Esophagus squamous epithelium (tissue), 5 donors: ENCODE measurements around the gene ARIH2. TPM values are rescaled to one million over a fixed set of nuclear protein-coding genes. Genes with fewer than 3 reads are reported as not detected.

ENCODE experiments used
- DNase-seq: peaks from one replicate; lab custom pipeline; 2025; lab: John Stamatoyannopoulos, UW
- H3K27ac ChIP-seq, 4 donors: fragments of 200-600 bp; sonication (generic); one replicate each; pipeline ENCODE4 v1.5.1; 2016 to 2019; ENCODE audit warnings: mild to moderate bottlenecking in 1 of 4
- H3K27me3 ChIP-seq, 4 donors: fragments of 200-600 bp; sonication (generic); 1 replicate in 3 of 4; 2 replicates in 1 of 4; pipeline versions ENCODE4 v1.5.1 to v1.6.0; 2017 to 2021; ENCODE audit warnings: antibody characterized with exemption in 1 of 4
- H3K36me3 ChIP-seq, 3 donors: fragments of 200-600 bp; sonication (generic); one replicate each; pipeline ENCODE4 v1.5.1; 2016 to 2019
- H3K4me1 ChIP-seq, 3 donors: fragments of 200-600 bp; sonication (generic); one replicate each; pipeline ENCODE4 v1.5.1; 2017 to 2019
- H3K4me3 ChIP-seq, 4 donors: fragments of 200-600 bp; sonication (generic); 1 replicate in 3 of 4; 2 replicates in 1 of 4; pipeline ENCODE4 v1.5.1; 2016 to 2019; ENCODE audit warnings: mild to moderate bottlenecking in 2 of 4, moderate library complexity in 1 of 4
- H3K9me3 ChIP-seq, 3 donors: fragments of 200-600 bp; sonication (generic); one replicate each; pipeline ENCODE4 v1.5.1; 2016 to 2019
- CTCF ChIP-seq, 6 experiments: fragments of 450-650 bp in 4 of 6; fragments of 200-600 bp in 2 of 6; sonication (generic) in 2 of 6; IDR thresholded peaks; one replicate each; pipeline ENCODE4 v1.5.1; 2016 to 2019; ENCODE audit warnings: antibody characterized with exemption in 6 of 6, mild to moderate bottlenecking in 4 of 6, moderate library complexity in 4 of 6
- POLR2A ChIP-seq, 4 donors: fragments of 450-650 bp; IDR thresholded peaks; one replicate each; pipeline ENCODE4 v1.6.1; 2017; ENCODE audit warnings: antibody characterized with exemption in 4 of 4, mild to moderate bottlenecking in 4 of 4, moderate library complexity in 3 of 4
- WGBS, 2 donors: methylation state at CpG; one replicate each; pipeline ENCODE4 v1.1.5; 2018; 5-methylcytosine and 5-hydroxymethylcytosine counted together
- intact Hi-C: fragments of 100-400 bp; cut with DNase I; formaldehyde crosslinking; loops from one replicate; pipeline ENCODE4 v1.15.0; 2022
- total RNA-seq, 4 donors: library from RNA; depleted of rRNA; stranded (reverse); fragments of >200 nt; gene quantifications; one replicate each; pipeline ENCODE4 v1.1.0, GENCODE V29; 2016
- donor health status: DM: yes; HTN: yes; CAD: no.

Gene ARIH2
- total RNA-seq, 4 donors from 2014 or later: 54.0 to 74.2 (median 71.3) TPM

DNA sequence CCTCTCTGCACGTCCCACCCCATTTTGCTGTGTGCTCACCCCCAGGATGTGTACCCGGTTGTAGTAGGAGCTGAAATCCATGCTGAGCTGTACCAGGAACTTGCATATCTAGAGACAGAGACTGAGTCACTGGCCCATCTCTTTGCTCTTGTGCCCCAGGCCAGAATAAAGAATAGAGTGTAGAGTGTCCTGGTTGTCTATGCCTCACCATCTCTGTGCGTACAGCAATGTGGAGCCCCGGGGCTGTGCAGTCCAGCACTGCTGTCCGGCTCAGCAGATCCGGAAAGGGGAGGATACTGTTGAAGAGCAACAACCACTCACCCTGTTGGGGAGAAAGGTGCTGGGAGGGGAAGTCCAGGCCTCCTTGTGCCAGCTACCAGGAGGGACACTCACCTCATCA is 97.1 kb downstream of the ARIH2 start:
- intact Hi-C loops: no loop called here
- Histone ChIP-seq H3K4me1 (peaks cover 26 to 68% (median 36%) of the 10 kb centered on the region in 3 donors), H3K4me3 (no peak overlapping the region), H3K9me3 (no peaks in the 10 kb centered on the region), H3K36me3 (peaks cover 11 to 59% (median 23%) of the 10 kb centered on the region in 3 donors), H3K27ac (no peak overlapping the region), H3K27me3 (no peaks in the 10 kb centered on the region)
- no peak for DNase-seq
- WGBS, 2 donors: 73 to 80% methylated on average over 1 to 6 of the region's 6 CpGs
- TF ChIP-seq CTCF (IDR thresholded peaks at IDR 0.05): no peak
- no peak for TF ChIP-seq POLR2A (IDR thresholded peaks at IDR 0.05)

GRCh38 chr3:49016414-49017228 is 98.0 kb downstream of the ARIH2 start:
- WGBS, 2 donors: 83 to 86% methylated on average over 2 to 6 of the region's 6 CpGs

DNA sequence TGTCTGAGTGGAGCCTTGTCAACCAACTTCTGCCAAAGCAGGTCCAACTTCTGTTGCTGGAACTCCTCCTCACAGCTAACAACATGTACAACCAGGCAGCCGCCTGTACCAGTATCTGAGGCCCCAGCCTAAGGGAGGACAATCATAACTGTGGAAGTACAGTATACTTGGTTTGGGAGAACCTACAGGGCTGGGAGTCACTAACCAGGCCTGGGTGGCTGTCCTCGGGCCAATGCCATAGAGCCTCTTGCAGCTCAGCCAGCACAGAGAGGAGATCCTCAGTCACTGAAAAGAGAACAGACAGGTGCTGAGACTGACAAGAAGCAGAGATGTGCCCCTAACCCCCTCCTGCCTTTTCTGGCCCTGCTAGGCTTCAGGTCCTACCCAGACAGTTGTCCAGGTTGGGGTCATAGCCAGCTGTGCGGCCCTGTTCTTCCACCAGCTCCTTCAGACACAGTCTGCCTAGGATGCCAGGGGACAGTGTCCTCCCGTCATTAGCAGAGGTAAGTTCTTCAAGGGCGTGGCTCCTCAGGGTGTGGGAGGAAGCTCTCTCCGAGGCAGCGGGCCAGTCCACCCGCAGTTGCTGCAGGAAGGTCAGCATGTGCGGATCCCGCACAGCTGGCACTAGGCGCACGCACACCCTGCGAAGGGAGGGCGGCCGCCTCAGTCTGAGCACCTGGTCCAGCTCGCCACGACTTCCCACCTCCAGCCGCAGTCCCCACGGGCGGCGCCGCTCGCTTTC is 98.8 kb downstream of the ARIH2 start:
- intact Hi-C loops: no loop called here
- peaks cover 27 to 59% (median 32%) of the 10 kb centered on the region in 3 donors for H3K4me1 ChIP-seq
- 14 to 65% methylated on average over 2 of the region's 23 CpGs for WGBS, 2 donors
- H3K4me3 ChIP-seq: peak overlapping the region; percentile 71 to 94 (median 86)
- peak overlapping the region; percentile 87 to 100 (median 90) for H3K27ac ChIP-seq
- H3K9me3 ChIP-seq: no peaks in the 10 kb centered on the region
- DNase-seq: no peak
- H3K27me3 ChIP-seq: no peaks in the 10 kb centered on the region
- no peak for TF ChIP-seq CTCF (IDR thresholded peaks at IDR 0.05)
- peak in 1 of 4 donors; percentile 4 for TF ChIP-seq POLR2A (IDR thresholded peaks at IDR 0.05)
- peaks cover 11 to 44% (median 23%) of the 10 kb centered on the region in 3 donors for H3K36me3 ChIP-seq

More at GRCh38 chr3:49016414-49017228, 98.0 kb downstream of the ARIH2 start:
- no peak overlapping the region for H3K4me3 ChIP-seq
- H3K27me3 ChIP-seq: no peaks in the 10 kb centered on the region
- DNase-seq: no peak
- peaks cover 11 to 52% (median 23%) of the 10 kb centered on the region in 3 donors for H3K36me3 ChIP-seq
- H3K4me1 ChIP-seq: peaks cover 26 to 65% (median 36%) of the 10 kb centered on the region in 3 donors
- H3K27ac ChIP-seq: peak overlapping the region in 1 of 4 donors; percentile 100
- no peaks in the 10 kb centered on the region for H3K9me3 ChIP-seq
- intact Hi-C loops: no loop called here
- TF ChIP-seq POLR2A (IDR thresholded peaks at IDR 0.05): no peak

GRCh38 chr3:49017971-49018706 is 99.5 kb downstream of the ARIH2 start, which contains the start of gene DALRD3:
TSS of gene DALRD3 (minus strand) at chr3:49018580. CDS start at chr3:49018564, 16 bp downstream.
- H3K4me3 ChIP-seq: peak within 1 kb of the TSS; percentile 71 to 94 (median 86)
- peaks cover 11 to 42% (median 23%) of the 10 kb centered on the region in 3 donors for H3K36me3 ChIP-seq
- H3K9me3 ChIP-seq: no peaks in the 10 kb centered on the region
- H3K27me3 ChIP-seq: no peaks in the 10 kb centered on the region
- DNase-seq: no peak
- intact Hi-C loops: no loop called here
- peak within 1 kb of the TSS; percentile 88 to 100 (median 96) for H3K27ac ChIP-seq
- peaks cover 34 to 59% (median 35%) of the 10 kb centered on the region in 3 donors for H3K4me1 ChIP-seq
- 0% methylated on average over 13 of the region's 85 CpGs for WGBS, 2 donors
- TF ChIP-seq POLR2A (IDR thresholded peaks at IDR 0.05) (peak in 2 of 4 donors; percentile 46 to 56), CTCF (IDR thresholded peaks at IDR 0.05) (peak in 1 of 6 experiments; percentile 11)

GRCh38 chr3:49018707-49019006 is 100.0 kb downstream of the ARIH2 start:
- H3K4me1 ChIP-seq: peaks cover 37 to 59% (median 38%) of the 10 kb centered on the region in 3 donors
- H3K9me3 ChIP-seq: no peaks in the 10 kb centered on the region
- WGBS, 2 donors: 0 to 1% methylated on average over 18 of the region's 18 CpGs
- H3K4me3 ChIP-seq: peak overlapping the region; percentile 71 to 94 (median 86)
- intact Hi-C loops: no loop called here
- peak overlapping the region; percentile 87 to 100 (median 90) for H3K27ac ChIP-seq
- DNase-seq: no peak
- no peak for TF ChIP-seq POLR2A (IDR thresholded peaks at IDR 0.05)
- no peak for TF ChIP-seq CTCF (IDR thresholded peaks at IDR 0.05)
- H3K27me3 ChIP-seq: no peaks in the 10 kb centered on the region
- H3K36me3 ChIP-seq: peaks cover 15 to 42% (median 24%) of the 10 kb centered on the region in 3 donors
